GM10266 (cell line): ENCODE measurements around the gene OXT.

Source experiments
- DNase-seq: peaks from one replicate; pipeline ENCODE4 v3.0.0; 2012; ENCODE audit errors: extremely low spot score
- CTCF ChIP-seq: IDR thresholded peaks from 2 replicates; pipeline ENCODE4 v1.5.1; 2012; ENCODE audit warnings: mild to moderate bottlenecking, low read depth; ENCODE audit not compliant: control insufficient read depth, insufficient read depth; ENCODE audit errors: missing control alignments

Gene OXT

DNA sequence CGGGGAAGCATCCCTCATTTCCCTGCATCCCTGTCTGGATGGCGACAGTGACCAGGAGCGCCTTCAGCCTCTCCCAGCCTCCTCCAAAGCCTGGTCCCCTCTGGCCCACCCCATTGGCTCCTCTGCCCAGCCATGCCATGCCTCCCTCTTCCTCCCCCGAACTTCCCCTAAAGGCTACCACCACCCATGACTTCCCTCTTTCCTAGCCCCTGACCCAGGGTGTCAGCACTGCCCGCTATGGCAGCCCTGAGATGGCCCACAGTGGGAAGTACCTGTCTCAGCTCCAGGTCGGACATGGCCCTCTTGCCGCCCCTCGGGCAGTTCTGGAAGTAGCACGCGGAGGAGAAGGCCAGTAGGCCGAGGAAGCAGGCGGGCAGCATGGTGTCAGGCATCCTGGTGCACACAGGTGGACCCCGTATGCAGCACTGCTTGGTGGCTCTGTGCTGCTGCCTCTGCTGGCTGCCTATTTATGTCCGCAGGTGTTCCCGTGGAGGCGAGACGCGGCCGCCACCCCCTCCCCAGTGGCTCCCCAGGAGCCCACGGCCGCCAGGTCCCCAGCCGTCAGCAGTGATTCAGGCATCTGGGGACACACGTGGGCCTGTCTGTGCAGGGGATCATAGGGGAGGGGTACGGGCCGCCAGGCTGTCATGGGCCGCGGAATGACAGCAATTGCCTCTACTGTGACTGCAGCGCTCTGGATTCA, 13.0 kb downstream of the OXT start, which contains the start of gene AVP:
TSS of gene AVP (minus strand) at position 442 of the 703 bp plus-strand sequence. CDS start at position 392, 50 bp downstream.
- DNase-seq: no peak
- no peak for TF ChIP-seq CTCF

DNA sequence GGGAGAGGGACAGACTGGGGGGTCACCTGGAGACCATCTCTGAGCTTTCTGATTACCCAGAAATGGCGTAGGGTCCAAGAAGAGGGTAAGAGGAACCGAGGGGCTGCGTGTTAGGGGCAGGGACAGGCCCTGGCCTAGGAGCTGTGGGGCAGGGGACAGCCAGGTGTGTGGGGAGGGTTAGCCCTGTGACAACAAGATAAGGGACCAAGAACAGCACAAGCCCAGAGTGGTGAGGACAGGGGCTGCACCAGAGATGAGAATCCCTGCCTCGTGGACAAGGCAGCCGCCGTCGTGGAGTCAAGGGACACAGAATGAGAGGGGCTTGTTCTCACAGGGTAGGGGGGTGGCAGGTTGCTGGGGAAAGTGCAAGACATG, 13.6 kb downstream of the OXT start:
- no peak for DNase-seq

GRCh38 chr20:3085571-3086072, 14.2 kb downstream of the OXT start:
- TF ChIP-seq CTCF: no peak
- no peak for DNase-seq

More for the DNA sequence above, 13.6 kb downstream of the OXT start:
- no peak for TF ChIP-seq CTCF

- no peak for TF ChIP-seq CTCF
- no peak for DNase-seq
Observed at GRCh38 chr20:3088031-3088430, 16.6 kb downstream of the OXT start.

GRCh38 chr20:3090565-3090964, 19.1 kb downstream of the OXT start:
- DNase-seq: no peak
- TF ChIP-seq CTCF: no peak

GRCh38 chr20:3092611-3093379, 21.4 kb downstream of the OXT start:
- peak; percentile 51 for DNase-seq

More at GRCh38 chr20:3092611-3093379, 21.4 kb downstream of the OXT start:
- TF ChIP-seq CTCF: no peak
